HG03196 (cell line): Measurements from ENCODE around the gene TXNRD2.

Experiments used
- ATAC-seq: cut with Tn5 transposase; IDR thresholded peaks from one replicate; pipeline ENCODE4 v1.9.1; 2021; ENCODE audit not compliant: unreplicated experiment

The TXNRD2 gene

GRCh38 chr22:19868333-19868732 lies 73.3 kb downstream of the TXNRD2 start:
- ATAC-seq: no peak

- no peak for ATAC-seq
Observed at GRCh38 chr22:19867617-19868016, 74.0 kb downstream of the TXNRD2 start.

- no peak for ATAC-seq
Observed at GRCh38 chr22:19866665-19867009, 75.0 kb downstream of the TXNRD2 start.

- no peak for ATAC-seq
Observed at GRCh38 chr22:19865141-19865829, 76.3 kb downstream of the TXNRD2 start.

GRCh38 chr22:19864538-19865106 lies 77.0 kb downstream of the TXNRD2 start:
- no peak for ATAC-seq

GRCh38 chr22:19863571-19863970 lies 78.0 kb downstream of the TXNRD2 start:
- no peak for ATAC-seq

- no peak for ATAC-seq
Observed at GRCh38 chr22:19862619-19863246, 78.9 kb downstream of the TXNRD2 start.

GRCh38 chr22:19859861-19860510 lies 81.6 kb downstream of the TXNRD2 start:
- no peak for ATAC-seq

- no peak for ATAC-seq
Observed at GRCh38 chr22:19857382-19857781, 84.2 kb downstream of the TXNRD2 start.

GRCh38 chr22:19855504-19856409 lies 85.9 kb downstream of the TXNRD2 start:
- ATAC-seq: peak; percentile 23

- ATAC-seq: peak; percentile 73
Observed at GRCh38 chr22:19854778-19855503, 86.7 kb downstream of the TXNRD2 start, which contains the start of the genes GNB1L and RTL10. Gene GNB1L (minus strand): TSS chr22:19854874. CDS start chr22:19821355, 33,519 bp downstream. Gene RTL10 (minus strand): TSS chr22:19854874. CDS start chr22:19852261, 2,613 bp downstream.

GRCh38 chr22:19853879-19854777 lies 87.5 kb downstream of the TXNRD2 start:
- ATAC-seq: peak; percentile 8

GRCh38 chr22:19853058-19853878 lies 88.3 kb downstream of the TXNRD2 start:
- no peak for ATAC-seq

GRCh38 chr22:19852177-19852781 lies 89.3 kb downstream of the TXNRD2 start:
- ATAC-seq: no peak

- no peak for ATAC-seq
Observed at GRCh38 chr22:19851291-19852176, 90.1 kb downstream of the TXNRD2 start.

- no peak for ATAC-seq
Observed at GRCh38 chr22:19850763-19851109, 90.9 kb downstream of the TXNRD2 start.
